Activated CD4-positive, alpha-beta memory T cell treated with anti-CD3 and anti-CD28 coated beads, Interleukin-2, amount 10 ng/mL, durations not matched to agents 7 days and 5 days (primary cell): ENCODE data around the gene B4GALNT3. TPM values are rescaled to one million over a fixed set of nuclear protein-coding genes. Genes with fewer than 3 reads are reported as not detected.

Experiments
- CTCF ChIA-PET: fragments of 350-600 bp; sonication (Branson Sonifier 250); formaldehyde crosslinking; loops from one replicate; lab custom pipeline; 2021; ENCODE audit warnings: antibody characterized with exemption, inconsistent platforms; lab: Charles Lee
- POLR2A ChIA-PET: fragments of 350-600 bp; sonication (Branson Sonifier 250); formaldehyde crosslinking; loops from one replicate; lab custom pipeline; 2021; ENCODE audit warnings: antibody characterized with exemption; lab: Charles Lee
- DNase-seq: peaks from one replicate; pipeline ENCODE4 v3.0.0-alpha.2; 2020
- H3K27ac Mint-ChIP-seq: one replicate; pipeline ENCODE4 v1.8.0; 2021; ENCODE audit warnings: mild to moderate bottlenecking, mixed read lengths
- H3K27me3 Mint-ChIP-seq: one replicate; pipeline ENCODE4 v1.8.0; 2021; ENCODE audit warnings: mixed read lengths
- H3K36me3 Mint-ChIP-seq: one replicate; pipeline ENCODE4 v1.8.0; 2021; ENCODE audit warnings: low read depth, mixed read lengths
- H3K4me1 Mint-ChIP-seq: one replicate; pipeline ENCODE4 v1.8.0; 2021; ENCODE audit warnings: mixed read lengths
- H3K4me3 Mint-ChIP-seq: one replicate; pipeline ENCODE4 v1.8.0; 2021; ENCODE audit warnings: mild to moderate bottlenecking, mixed read lengths
- H3K9me3 Mint-ChIP-seq: one replicate; pipeline ENCODE4 v1.8.0; 2021; ENCODE audit warnings: mixed read lengths
- total RNA-seq, 2 experiments: library from RNA; stranded (reverse); gene quantifications; one replicate each; pipeline ENCODE4 v1.2.3, GENCODE V29; 2021

Gene B4GALNT3
- total RNA-seq, 2 experiments from 2014 or later: 0.68 to 0.88 TPM

DNA sequence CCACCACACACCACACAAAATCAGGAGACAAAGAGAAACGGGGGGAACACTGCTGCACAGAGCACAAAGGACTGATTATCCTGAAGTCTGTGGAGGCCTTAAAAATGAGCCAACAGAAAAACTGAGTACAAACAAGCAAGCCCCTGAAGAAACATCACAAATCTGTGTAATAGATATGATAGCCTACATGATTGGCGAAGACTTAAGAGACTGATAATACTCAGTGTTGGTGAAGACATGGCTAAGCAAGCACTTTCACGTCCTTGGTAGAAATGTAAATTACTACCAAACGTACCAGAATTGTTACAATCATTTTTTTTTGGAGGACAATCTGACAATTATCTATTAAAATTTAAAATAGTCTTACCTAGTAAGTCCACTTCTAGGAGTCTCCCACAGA is 128.9 kb downstream of the B4GALNT3 start:
- ChIA-PET CTCF (interaction anchor here (1.1 to 1.3 kb wide), 2 partner anchors 13 to 162 kb away, joined by 4 to 7 read pairs; no protein-coding TSS in a partner anchor), POLR2A (no interaction called here)
- DNase-seq: no peak
- Mint-ChIP-seq H3K27ac (no peak overlapping the region), H3K27me3 (peaks cover 5% of the 10 kb centered on the region), H3K9me3 (no peaks in the 10 kb centered on the region), H3K4me3 (no peak overlapping the region), H3K36me3 (no peaks in the 10 kb centered on the region), H3K4me1 (no peaks in the 10 kb centered on the region)

DNA sequence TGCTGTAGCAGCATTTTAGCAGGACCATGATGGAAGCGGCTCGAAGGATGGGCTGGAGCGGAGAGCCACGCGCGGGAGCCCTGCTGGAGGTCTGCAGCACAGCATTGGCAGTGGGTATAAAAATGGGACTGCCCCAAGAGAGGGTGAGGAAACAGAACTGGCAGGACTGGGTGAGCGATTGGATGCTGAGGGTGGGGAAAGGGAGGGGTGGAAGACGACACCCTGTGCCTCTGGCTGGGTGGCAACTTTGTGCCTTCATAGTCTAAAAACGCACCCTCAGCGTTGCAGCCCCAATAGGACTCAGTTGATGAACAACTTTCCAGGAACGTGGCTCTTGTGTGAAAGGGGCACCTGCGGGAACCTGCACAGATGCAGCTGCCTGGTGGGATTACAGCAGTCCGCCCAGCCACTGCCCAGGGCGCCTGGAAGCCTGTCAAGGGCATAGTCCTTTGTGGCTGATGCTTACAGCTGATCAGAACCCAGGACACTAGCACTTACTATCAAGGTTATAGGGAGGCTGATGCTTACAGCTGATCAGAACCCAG is 130.5 kb downstream of the B4GALNT3 start:
- Mint-ChIP-seq H3K27me3 (peaks cover 7% of the 10 kb centered on the region), H3K36me3 (no peaks in the 10 kb centered on the region), H3K9me3 (no peaks in the 10 kb centered on the region), H3K27ac (no peak overlapping the region), H3K4me3 (no peak overlapping the region), H3K4me1 (no peaks in the 10 kb centered on the region)
- DNase-seq: no peak
- POLR2A ChIA-PET: no interaction called here
- CTCF ChIA-PET: no interaction called here

DNA sequence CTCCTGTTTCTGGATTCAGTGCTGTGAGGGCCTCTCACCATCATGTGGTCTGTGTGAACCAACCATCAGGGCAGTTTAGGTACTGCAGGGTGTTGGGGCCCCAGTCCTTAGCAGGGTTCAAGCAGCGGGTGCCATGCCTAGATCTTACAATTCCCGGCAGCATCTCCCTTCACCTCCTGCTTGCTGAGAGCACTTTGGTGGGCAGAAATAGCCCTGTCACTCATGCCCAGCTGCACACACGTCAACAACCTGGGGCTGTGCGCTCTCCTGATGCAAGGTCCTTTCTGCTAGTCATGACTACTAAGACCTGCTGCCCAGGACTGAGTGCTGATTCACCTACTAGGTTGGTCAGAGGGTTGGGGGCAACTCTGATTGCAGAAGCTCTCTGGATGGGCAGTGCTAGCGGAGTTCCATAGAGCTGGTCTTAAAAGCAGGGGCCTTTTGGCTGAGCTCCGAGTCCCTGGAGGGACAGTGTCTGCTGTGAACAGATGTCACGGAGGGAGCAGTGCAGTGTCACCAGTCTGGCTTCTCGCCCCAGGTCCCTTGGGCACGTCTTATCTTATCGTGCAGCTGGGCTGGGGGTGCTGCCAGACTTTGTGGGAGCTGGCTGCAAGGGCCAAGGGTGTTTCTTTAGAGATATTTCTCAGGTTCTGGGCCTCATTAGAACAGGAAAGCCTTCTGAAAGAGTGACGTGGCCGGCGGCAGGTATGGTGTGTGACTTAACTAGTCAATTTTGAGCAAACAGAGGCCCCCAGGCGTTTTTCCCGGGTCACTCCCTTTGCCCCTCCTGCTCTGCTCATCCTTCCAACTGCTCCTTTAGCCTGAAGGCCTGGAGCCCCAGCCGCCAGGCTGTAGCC is 131.7 kb downstream of the B4GALNT3 start:
- POLR2A ChIA-PET: no interaction called here
- H3K4me3 Mint-ChIP-seq: no peak overlapping the region
- CTCF ChIA-PET: interaction anchor here (0.7 kb wide), 1 partner anchor 15 kb away, joined by 3 read pairs; no protein-coding TSS in a partner anchor
- no peaks in the 10 kb centered on the region for H3K4me1 Mint-ChIP-seq
- H3K27me3 Mint-ChIP-seq: peaks cover 7% of the 10 kb centered on the region
- H3K36me3 Mint-ChIP-seq: peaks cover 2% of the 10 kb centered on the region
- no peaks in the 10 kb centered on the region for H3K9me3 Mint-ChIP-seq
- no peak overlapping the region for H3K27ac Mint-ChIP-seq
- no peak for DNase-seq

DNA sequence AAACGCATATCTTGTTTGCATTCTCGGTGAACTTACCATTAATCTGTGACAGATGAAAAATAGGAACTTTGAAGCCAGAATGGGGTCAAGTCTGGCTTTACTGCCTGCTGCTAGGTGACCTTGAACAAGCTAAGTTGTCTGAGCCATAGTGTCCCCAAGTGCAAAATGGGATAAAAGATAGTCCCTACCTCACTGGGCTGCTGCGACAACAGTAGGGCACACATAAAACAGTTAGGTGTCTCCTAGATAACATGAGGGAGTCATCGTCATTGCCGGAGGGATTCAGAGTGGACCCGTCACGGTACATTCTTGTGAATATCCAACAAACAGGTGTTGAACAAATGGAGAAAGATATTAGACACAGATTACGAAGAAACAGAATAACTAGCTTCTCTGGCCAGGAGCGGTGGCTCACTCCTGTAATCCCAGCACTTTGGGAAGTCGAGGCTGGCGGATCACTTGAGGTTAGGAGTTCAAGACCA is 132.3 kb downstream of the B4GALNT3 start:
- no peak overlapping the region for H3K4me3 Mint-ChIP-seq
- H3K27ac Mint-ChIP-seq: no peak overlapping the region
- peaks cover 2% of the 10 kb centered on the region for H3K36me3 Mint-ChIP-seq
- H3K4me1 Mint-ChIP-seq: no peaks in the 10 kb centered on the region
- peaks cover 7% of the 10 kb centered on the region for H3K27me3 Mint-ChIP-seq
- ChIA-PET CTCF (interaction anchor here (0.7 kb wide), 1 partner anchor 16 kb away, joined by 3 read pairs; no protein-coding TSS in a partner anchor), POLR2A (no interaction called here)
- no peak for DNase-seq
- H3K9me3 Mint-ChIP-seq: no peaks in the 10 kb centered on the region

- H3K9me3 Mint-ChIP-seq: no peaks in the 10 kb centered on the region
- peaks cover 2% of the 10 kb centered on the region for H3K36me3 Mint-ChIP-seq
- DNase-seq: no peak
- no peaks in the 10 kb centered on the region for H3K4me1 Mint-ChIP-seq
- H3K4me3 Mint-ChIP-seq: no peak overlapping the region
- POLR2A ChIA-PET: no interaction called here
- H3K27ac Mint-ChIP-seq: no peak overlapping the region
- CTCF ChIA-PET: no interaction called here
- peaks cover 7% of the 10 kb centered on the region for H3K27me3 Mint-ChIP-seq
These were observed 133.9 kb downstream of the B4GALNT3 start for GRCh38 chr12:593396-594270.

DNA sequence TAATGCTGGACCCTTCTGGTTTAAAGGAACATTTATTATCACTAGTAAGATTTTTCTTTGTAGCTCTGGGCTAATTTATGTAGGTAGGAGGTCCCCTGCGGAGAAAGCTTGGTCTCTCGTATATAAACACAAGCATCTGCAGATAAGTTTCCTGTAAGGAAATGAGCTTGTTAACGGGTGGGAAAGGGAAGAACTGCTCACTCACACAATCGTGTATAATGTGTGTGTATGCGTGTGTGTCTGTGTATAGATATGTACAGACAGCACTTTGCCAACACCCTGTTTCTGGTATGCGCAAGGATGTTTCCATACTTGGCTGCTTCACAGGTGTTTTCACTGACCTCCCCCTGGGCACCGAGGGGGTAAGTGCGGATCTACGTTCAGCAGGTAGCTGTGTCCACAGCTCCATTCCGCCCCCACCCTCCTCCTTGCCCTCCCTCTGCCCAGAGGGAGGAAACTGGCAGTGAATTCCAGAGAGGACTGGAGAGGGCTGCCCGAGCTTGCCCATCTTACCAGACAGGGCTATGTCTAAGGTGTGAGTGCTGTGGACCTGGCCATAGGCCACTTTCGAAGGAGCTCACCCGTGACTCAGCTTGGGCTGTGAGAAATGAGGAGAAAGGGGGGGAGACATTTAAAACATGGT is 138.3 kb downstream of the B4GALNT3 start:
- ChIA-PET POLR2A (interaction anchor here (0.6 kb wide), 2 partner anchors 162 to 506 kb away, joined by 3 read pairs; no protein-coding TSS in a partner anchor), CTCF (interaction anchor here (0.8 kb wide), 1 partner anchor 12 kb away, joined by 3 read pairs; no protein-coding TSS in a partner anchor)
- Mint-ChIP-seq H3K36me3 (peaks cover 2% of the 10 kb centered on the region), H3K4me3 (no peak overlapping the region), H3K27me3 (peaks cover 5% of the 10 kb centered on the region), H3K27ac (no peak overlapping the region), H3K4me1 (no peaks in the 10 kb centered on the region), H3K9me3 (no peaks in the 10 kb centered on the region)
- DNase-seq: no peak

- Mint-ChIP-seq H3K9me3 (no peaks in the 10 kb centered on the region), H3K27me3 (no peaks in the 10 kb centered on the region), H3K36me3 (peaks cover 2% of the 10 kb centered on the region), H3K4me1 (peaks cover 2% of the 10 kb centered on the region), H3K27ac (no peak overlapping the region), H3K4me3 (no peak overlapping the region)
- no peak for DNase-seq
- ChIA-PET CTCF (interaction anchor here (0.8 to 1.3 kb wide), 4 partner anchors 15 to 215 kb away, joined by 3 to 4 read pairs (median 3); no protein-coding TSS in a partner anchor), POLR2A (interaction anchor here (0.7 kb wide), 1 partner anchor 8 kb away, joined by 3 read pairs; no protein-coding TSS in a partner anchor)
These were observed 140.0 kb downstream of the B4GALNT3 start for GRCh38 chr12:599756-600155.

DNA sequence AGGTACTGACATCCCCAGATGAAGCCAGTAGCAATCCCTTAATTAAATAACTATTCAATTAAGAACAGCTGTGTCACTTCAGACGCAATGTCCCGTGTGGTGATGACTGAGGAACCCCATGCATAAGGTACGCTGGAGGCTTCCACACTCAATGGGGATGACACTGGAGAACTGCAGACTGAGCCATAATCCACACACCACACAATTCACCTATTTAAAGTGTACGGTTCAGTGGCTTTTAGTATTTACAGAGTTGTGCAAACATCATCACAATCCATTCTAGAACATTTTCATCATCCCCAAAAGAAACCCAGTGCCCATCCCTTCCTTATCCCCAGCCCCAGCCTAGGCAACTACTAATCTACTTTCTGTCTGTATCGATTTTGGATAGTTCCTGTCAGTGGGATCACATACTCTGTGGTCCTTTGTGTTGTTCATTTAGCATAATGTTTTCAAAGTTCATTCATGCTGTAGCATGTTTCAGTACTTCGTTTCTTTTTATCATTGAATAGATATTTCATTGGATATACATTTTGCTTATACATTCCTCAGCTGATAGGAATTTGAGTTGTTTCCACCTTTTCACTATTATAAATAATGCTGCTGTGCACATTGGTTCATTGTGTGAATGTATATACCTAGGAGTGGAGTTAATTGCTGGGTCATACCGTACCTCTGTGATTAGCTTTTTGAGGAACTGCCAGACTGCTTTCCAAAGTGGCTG is 142.4 kb downstream of the B4GALNT3 start:
- H3K27me3 Mint-ChIP-seq: no peaks in the 10 kb centered on the region
- no peak overlapping the region for H3K27ac Mint-ChIP-seq
- ChIA-PET CTCF (interaction anchor here (1.0 kb wide), 1 partner anchor 26 kb away, joined by 4 read pairs; no protein-coding TSS in a partner anchor), POLR2A (no interaction called here)
- no peak for DNase-seq
- H3K4me3 Mint-ChIP-seq: no peak overlapping the region
- H3K4me1 Mint-ChIP-seq: peaks cover 10% of the 10 kb centered on the region
- no peaks in the 10 kb centered on the region for H3K9me3 Mint-ChIP-seq
- H3K36me3 Mint-ChIP-seq: no peaks in the 10 kb centered on the region

- DNase-seq: no peak
- POLR2A ChIA-PET: no interaction called here
- Mint-ChIP-seq H3K4me1 (peaks cover 16% of the 10 kb centered on the region), H3K9me3 (no peaks in the 10 kb centered on the region), H3K27ac (no peak overlapping the region), H3K4me3 (no peak overlapping the region), H3K36me3 (no peaks in the 10 kb centered on the region), H3K27me3 (no peaks in the 10 kb centered on the region)
- CTCF ChIA-PET: interaction anchor here (1.0 kb wide), 1 partner anchor 27 kb away, joined by 4 read pairs; no protein-coding TSS in a partner anchor
These were observed 142.9 kb downstream of the B4GALNT3 start for GRCh38 chr12:602700-603068.

GRCh38 chr12:604956-605355 is 145.2 kb downstream of the B4GALNT3 start:
- peaks cover 31% of the 10 kb centered on the region for H3K4me1 Mint-ChIP-seq
- no peaks in the 10 kb centered on the region for H3K9me3 Mint-ChIP-seq
- no peak overlapping the region for H3K27ac Mint-ChIP-seq
- no peaks in the 10 kb centered on the region for H3K36me3 Mint-ChIP-seq
- no peak overlapping the region for H3K4me3 Mint-ChIP-seq
- ChIA-PET POLR2A (interaction anchor here (0.8 to 1.0 kb wide), 2 partner anchors 138 to 147 kb away, joined by 3 read pairs; partner anchors contain the start of gene WNK1), CTCF (interaction anchor here (1.3 kb wide), 2 partner anchors 9 to 29 kb away, joined by 3 to 5 read pairs; no protein-coding TSS in a partner anchor)
- H3K27me3 Mint-ChIP-seq: no peaks in the 10 kb centered on the region
- DNase-seq: no peak

GRCh38 chr12:607541-608001 is 147.8 kb downstream of the B4GALNT3 start:
- ChIA-PET POLR2A (interaction anchor here (1.1 to 1.4 kb wide), 5 partner anchors 8 to 147 kb away, joined by 3 to 7 read pairs (median 4); no protein-coding TSS in a partner anchor), CTCF (interaction anchor here (1.0 to 4.1 kb wide), 3 partner anchors 26 to 143 kb away, joined by 3 to 41 read pairs (median 14); no protein-coding TSS in a partner anchor)
- DNase-seq: peak; percentile 38
- peak overlapping the region; percentile 80 for H3K27ac Mint-ChIP-seq
- no peaks in the 10 kb centered on the region for H3K36me3 Mint-ChIP-seq
- peaks cover 52% of the 10 kb centered on the region for H3K4me1 Mint-ChIP-seq
- no peaks in the 10 kb centered on the region for H3K9me3 Mint-ChIP-seq
- no peaks in the 10 kb centered on the region for H3K27me3 Mint-ChIP-seq
- H3K4me3 Mint-ChIP-seq: no peak overlapping the region
